GM18505 (cell line): ENCODE measurements around the gene KLC4.
"Not testable (repeated sequence)": the region's sequence is repeated elsewhere in the genome, so short reads cannot be mapped to it uniquely, and the experiment has no call there.

ENCODE experiments used
- ATAC-seq: cut with Tn5 transposase; IDR thresholded peaks from one replicate; pipeline ENCODE4 v1.9.1; 2021; ENCODE audit not compliant: unreplicated experiment
- POLR2A ChIP-seq: IDR thresholded peaks from 4 replicates; pipeline ENCODE4 v1.6.1; 2011; ENCODE audit warnings: borderline replicate concordance; ENCODE audit not compliant: insufficient read depth, insufficient read length; ENCODE audit errors: extremely low read depth

The KLC4 gene

GRCh38 chr6:43026365-43026764, 33.1 kb upstream of the KLC4 start:
- ATAC-seq = no peak
- TF ChIP-seq POLR2A = no peak

GRCh38 chr6:43029120-43029519, 30.3 kb upstream of the KLC4 start:
- no peak for ATAC-seq
- no peak for TF ChIP-seq POLR2A

DNA sequence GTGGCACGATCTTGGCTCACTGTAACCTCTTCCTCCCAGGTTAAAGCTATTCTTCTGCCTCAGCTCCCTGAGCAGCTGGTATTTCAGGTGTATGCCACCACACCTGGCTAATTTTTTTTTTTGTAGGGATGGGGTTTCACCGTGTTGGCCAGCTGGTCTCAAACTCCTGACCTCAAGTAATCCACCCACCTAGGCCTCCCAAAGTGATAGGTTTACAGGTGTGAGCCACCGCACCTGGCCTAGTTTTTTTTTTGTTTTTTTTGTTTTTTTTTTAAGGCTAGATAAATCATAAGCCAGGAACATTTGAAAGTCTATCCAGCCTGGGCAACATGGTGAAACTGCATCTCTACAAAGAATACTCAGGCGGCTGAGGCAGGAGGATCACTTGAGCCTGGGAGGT, 27.1 kb upstream of the KLC4 start:
- no peak for TF ChIP-seq POLR2A
- no peak for ATAC-seq

DNA sequence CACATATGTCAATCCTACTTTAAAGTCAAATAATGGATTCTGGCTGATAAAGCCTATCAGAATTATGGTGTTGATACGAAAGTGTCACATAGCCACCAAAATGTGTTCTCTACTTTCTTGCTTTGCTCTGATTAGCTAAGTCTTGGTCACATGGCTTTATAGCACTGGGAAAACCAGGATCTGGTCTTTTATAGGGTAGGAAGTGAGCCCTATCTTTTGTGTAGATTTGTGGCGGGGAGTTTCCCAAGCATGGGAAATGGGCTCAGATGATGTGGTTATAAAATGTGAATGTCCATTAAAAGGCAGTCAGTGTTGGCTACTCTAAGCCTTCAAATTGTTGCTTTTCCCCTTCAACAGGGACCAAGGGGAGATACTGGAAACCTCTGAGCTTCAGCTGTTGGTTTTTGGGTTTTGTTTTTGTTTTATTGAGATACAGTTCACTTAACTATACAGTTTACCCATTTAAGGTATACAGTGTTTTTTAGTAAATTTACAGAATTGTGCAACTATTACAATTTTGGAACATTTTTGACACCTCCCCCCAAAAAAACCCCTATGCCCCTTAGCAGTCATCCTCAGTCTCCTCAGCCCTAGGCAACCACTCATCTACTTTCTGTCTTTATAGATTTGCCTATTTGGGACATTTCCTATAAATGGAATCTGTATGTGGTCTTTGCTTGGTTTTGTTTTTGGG, 25.8 kb upstream of the KLC4 start:
- ATAC-seq = no peak
- no peak for TF ChIP-seq POLR2A

- no peak for ATAC-seq
- TF ChIP-seq POLR2A = no peak
Measured at GRCh38 chr6:43034190-43034525, 25.3 kb upstream of the KLC4 start.

DNA sequence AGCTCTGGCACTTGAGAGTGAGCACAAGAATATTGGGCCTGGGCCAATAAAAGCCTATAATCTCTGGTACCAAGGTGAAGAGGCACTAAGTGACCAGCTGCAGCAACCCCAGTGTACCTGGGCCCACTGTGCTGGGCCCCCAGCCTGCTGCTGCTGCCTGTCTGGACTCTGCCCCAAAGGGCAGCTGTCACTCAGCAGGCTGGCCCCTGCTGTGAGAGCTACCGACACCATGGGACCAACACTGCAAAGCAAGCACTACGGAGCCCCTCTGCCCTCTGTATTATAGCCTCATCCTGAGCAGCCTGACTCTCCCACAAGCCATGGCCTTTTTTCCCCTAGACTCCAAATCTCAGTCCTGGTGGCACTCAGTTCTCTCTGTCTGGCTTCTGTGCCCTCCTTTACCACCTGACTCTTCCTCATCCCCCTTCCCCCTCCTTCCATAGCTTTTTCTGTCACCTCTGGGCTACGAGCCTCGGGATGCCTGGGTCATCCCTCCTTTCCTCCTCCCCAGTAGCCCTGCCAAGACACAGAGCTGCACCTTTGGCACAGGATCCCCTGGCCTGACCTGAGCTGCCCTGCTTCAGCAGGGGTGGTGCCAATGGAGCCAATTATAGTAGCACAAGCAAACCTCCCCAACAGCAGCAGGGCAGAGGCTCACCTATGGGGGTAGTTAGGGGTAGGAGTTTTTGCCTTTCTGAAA, 23.8 kb upstream of the KLC4 start:
- no peak for ATAC-seq
- TF ChIP-seq POLR2A = no peak

- no peak for ATAC-seq
Measured at GRCh38 chr6:43036712-43037111, 22.7 kb upstream of the KLC4 start.

GRCh38 chr6:43037197-43037596, 22.2 kb upstream of the KLC4 start:
- no peak for TF ChIP-seq POLR2A
- no peak for ATAC-seq

More at GRCh38 chr6:43036712-43037111, 22.7 kb upstream of the KLC4 start:
- no peak for TF ChIP-seq POLR2A

DNA sequence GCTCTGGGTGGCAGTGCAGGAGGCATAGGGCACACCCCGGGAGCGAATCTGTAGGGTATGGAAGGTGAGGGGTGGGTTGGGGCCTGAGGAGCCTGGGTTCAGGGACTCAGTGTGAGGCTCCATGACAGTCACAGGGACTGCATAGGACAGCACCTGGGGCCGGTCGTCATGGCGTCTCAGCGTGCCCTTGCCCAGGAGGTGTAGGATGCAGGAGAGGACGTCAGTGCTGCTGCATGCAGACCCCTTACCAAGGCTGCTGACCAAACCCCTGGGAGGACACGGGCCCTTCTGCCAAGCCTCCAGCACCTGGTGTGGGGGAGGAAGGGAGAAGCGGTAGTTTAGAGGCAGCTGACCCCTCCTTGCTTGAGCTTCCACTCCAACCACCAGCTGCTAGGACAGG, 21.7 kb upstream of the KLC4 start:
- ATAC-seq = no peak
- no peak for TF ChIP-seq POLR2A

DNA sequence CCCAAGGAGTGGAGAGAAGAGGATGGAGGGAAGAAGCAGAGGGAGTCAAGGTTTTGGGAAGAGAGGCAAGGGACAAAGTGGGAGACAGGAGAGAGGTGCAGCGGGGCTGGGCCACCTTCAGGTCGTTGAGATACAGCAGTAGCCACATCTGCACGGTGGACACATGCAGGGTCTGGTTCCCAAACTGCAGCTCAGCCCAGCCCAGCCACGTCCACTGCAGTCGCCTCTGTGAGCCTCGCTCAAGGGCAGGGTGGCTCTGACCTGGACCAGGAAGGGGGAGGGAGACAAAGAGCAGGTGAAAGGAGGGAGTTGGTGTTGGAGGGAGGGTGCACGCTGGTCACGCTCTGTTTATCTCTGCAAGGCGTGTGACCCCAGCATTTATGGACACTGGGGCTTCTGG, 20.7 kb upstream of the KLC4 start:
- TF ChIP-seq POLR2A = no peak
- ATAC-seq = no peak

- no peak for TF ChIP-seq POLR2A
- ATAC-seq = no peak
Measured at GRCh38 chr6:43040542-43041257, 18.7 kb upstream of the KLC4 start.

DNA sequence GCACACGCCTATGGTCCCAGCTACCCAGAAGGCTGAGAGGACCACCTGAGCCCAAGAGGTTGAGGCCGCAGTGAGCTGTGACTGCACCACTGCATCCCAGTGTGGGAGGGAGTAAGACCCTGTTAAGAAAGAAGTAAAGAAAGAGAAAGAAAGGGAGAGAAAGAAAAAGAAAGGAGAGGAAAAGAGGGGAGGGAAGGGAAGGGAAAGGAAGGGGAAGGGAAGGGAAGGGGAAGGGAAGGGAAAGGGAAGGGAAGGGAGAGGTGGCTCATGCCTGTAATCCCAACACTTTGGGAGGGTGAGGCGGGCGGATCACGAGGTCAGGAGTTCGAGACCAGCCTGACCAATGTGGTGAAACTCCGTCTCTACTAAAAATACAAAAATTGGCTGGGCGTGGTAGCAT, 18.0 kb upstream of the KLC4 start:
- ATAC-seq = not testable (repeated sequence)

- no peak for TF ChIP-seq POLR2A
- ATAC-seq = no peak
Measured at GRCh38 chr6:43043310-43043709, 16.1 kb upstream of the KLC4 start.

- no peak for TF ChIP-seq POLR2A
- ATAC-seq = no peak
Measured at GRCh38 chr6:43045371-43045930, 14.0 kb upstream of the KLC4 start.

DNA sequence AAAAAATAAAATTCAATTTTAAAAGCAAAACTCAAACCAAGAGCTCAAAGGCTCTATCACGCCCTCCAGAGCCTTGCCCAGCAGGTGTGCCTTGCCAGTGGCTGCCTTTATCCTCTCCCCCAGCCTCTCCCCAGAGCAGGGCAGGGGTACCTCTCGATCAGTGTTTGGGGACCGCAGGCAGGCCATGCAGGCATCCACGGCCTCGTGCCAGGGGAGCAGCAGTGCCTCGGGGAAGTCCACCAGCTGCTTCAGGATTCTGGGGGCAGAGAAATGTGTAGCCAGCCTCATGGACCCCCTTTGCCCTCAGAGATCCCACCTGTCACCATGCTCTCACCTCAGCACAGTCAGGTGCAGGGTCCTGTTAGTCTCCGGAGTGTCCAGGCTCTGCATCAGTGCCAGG, 11.4 kb upstream of the KLC4 start:
- TF ChIP-seq POLR2A = no peak
- no peak for ATAC-seq

- no peak for TF ChIP-seq POLR2A
- ATAC-seq = no peak
Measured at GRCh38 chr6:43050981-43051380, 8.4 kb upstream of the KLC4 start.
